ENCODE measurements around the gene DKK3.

- TF ChIP-seq CTCF (IDR thresholded peaks at IDR 0.05; ENCODE audit: low read depth, low read length, missing input control) (no peak), MAX (IDR thresholded peaks at IDR 0.05) (no peak)
These were observed 62.2 kb downstream of the DKK3 start for GRCh38 chr11:11946180-11946579.
